T47D (cell line): ENCODE data around the gene TYMP.
A peak's percentile ranks its signal among the peaks of the same experiment; 100 is the strongest.
"Not testable (repeated sequence)": the region's sequence is repeated elsewhere in the genome, so short reads cannot be mapped to it uniquely, and the experiment has no call there.

Experiments
- DNase-seq, 2 experiments: peaks; one replicate each; pipeline versions ENCODE4 v3.0.0 to v3.0.0-alpha.2; 2011 to 2012; ENCODE audit warnings: low read depth in 1 of 2, low spot score in 1 of 2
- JUND ChIP-seq: IDR thresholded peaks from 2 replicates; pipeline ENCODE4 v1.6.1; 2012; ENCODE audit warnings: low read depth
- in situ Hi-C: cut with HindIII; loops from 2 replicates; pipeline ENCODE4 v1.10.0; 2016; ENCODE audit warnings: low sequenced_read_pairs, low pct_unique_long_range_greater_than_20kb

Gene TYMP

GRCh38 chr22:50544078-50544745, 14.4 kb upstream of the TYMP start:
- no peak for TF ChIP-seq JUND
- in situ Hi-C loops = no loop called here
- peak; percentile 65 to 77 for DNase-seq

- TF ChIP-seq JUND = no peak
- in situ Hi-C loops = no loop called here
- no peak for DNase-seq
Measured at GRCh38 chr22:50542416-50542927, 12.7 kb upstream of the TYMP start.

GRCh38 chr22:50541667-50542026, 11.8 kb upstream of the TYMP start:
- in situ Hi-C loops, DNase-seq: not testable (repeated sequence)

GRCh38 chr22:50540381-50540780, 10.6 kb upstream of the TYMP start:
- DNase-seq = no peak
- in situ Hi-C loops = no loop called here
- no peak for TF ChIP-seq JUND

- no peak for TF ChIP-seq JUND
- in situ Hi-C loops = no loop called here
- DNase-seq = no peak
Measured at GRCh38 chr22:50537765-50538164, 8.0 kb upstream of the TYMP start.

- TF ChIP-seq JUND = no peak
- in situ Hi-C loops = no loop called here
- DNase-seq = no peak
Measured at GRCh38 chr22:50536226-50536625, 6.4 kb upstream of the TYMP start.

GRCh38 chr22:50535113-50535512, 5.3 kb upstream of the TYMP start:
- TF ChIP-seq JUND = no peak
- in situ Hi-C loops = no loop called here
- no peak for DNase-seq

- DNase-seq, in situ Hi-C loops: not testable (repeated sequence)
Measured at GRCh38 chr22:50533856-50534711, 4.3 kb upstream of the TYMP start.

GRCh38 chr22:50532824-50533796, 3.3 kb upstream of the TYMP start:
- no peak for DNase-seq
- in situ Hi-C loops = no loop called here
- no peak for TF ChIP-seq JUND

- in situ Hi-C loops = no loop called here
- TF ChIP-seq JUND = no peak
- peak; percentile 53 to 56 for DNase-seq
Measured at GRCh38 chr22:50531962-50532674, 2.3 kb upstream of the TYMP start.

- in situ Hi-C loops = no loop called here
- DNase-seq = peak in 1 of 2 experiments; percentile 55
- no peak for TF ChIP-seq JUND
Measured at GRCh38 chr22:50531546-50531961, 1.7 kb upstream of the TYMP start.
